DOHH2 (cell line): ENCODE data around the gene IP6K1.

Experiments used
- H3F3A ChIP-seq: fragments of 200-600 bp; sonication (generic), shearing (Covaris generic); 2 replicates; pipeline ENCODE4 v1.6.0; 2016; ENCODE audit warnings: antibody characterized with exemption, mild to moderate bottlenecking; ENCODE audit not compliant: control insufficient read depth, insufficient read depth
- H3K27ac ChIP-seq: fragments of 200-600 bp; sonication (generic); 2 replicates; pipeline ENCODE4 v1.5.1; 2014; ENCODE audit warnings: low read depth, mild to moderate bottlenecking, low read length, moderate library complexity
- H3K27me3 ChIP-seq: fragments of 200-600 bp; sonication (generic); 2 replicates; pipeline ENCODE4 v1.6.1; 2014; ENCODE audit warnings: mild to moderate bottlenecking, low read length, mixed read lengths; ENCODE audit not compliant: control insufficient read depth
- H3K36me3 ChIP-seq: fragments of 200-600 bp; sonication (generic); 2 replicates; pipeline ENCODE4 v1.6.1; 2014; ENCODE audit warnings: mild to moderate bottlenecking, low read length, moderate library complexity, mixed read lengths; ENCODE audit not compliant: control insufficient read depth
- H3K4me1 ChIP-seq: fragments of 200-600 bp; sonication (generic); 2 replicates; pipeline ENCODE4 v1.6.1; 2014; ENCODE audit warnings: mild to moderate bottlenecking, low read length, mixed read lengths; ENCODE audit not compliant: control insufficient read depth
- H3K4me2 ChIP-seq: fragments of 200-600 bp; sonication (generic); 2 replicates; pipeline ENCODE4 v1.6.0; 2014; ENCODE audit warnings: mild to moderate bottlenecking, low read length, moderate library complexity
- H3K4me3 ChIP-seq: fragments of 200-600 bp; sonication (generic); 2 replicates; pipeline ENCODE4 v1.5.1; 2014; ENCODE audit warnings: mild to moderate bottlenecking, low read length, mixed read lengths
- H3K79me2 ChIP-seq: fragments of 200-600 bp; sonication (generic); 2 replicates; pipeline ENCODE4 v1.6.1; 2014; ENCODE audit warnings: mild to moderate bottlenecking, low read length, mixed read lengths; ENCODE audit not compliant: control insufficient read depth
- H3K9me2 ChIP-seq: fragments of 200-600 bp; sonication (generic); replicated peaks from 2 replicates; pipeline ENCODE4 v1.6.1; 2014; ENCODE audit warnings: mild to moderate bottlenecking, low read length, mixed read lengths; ENCODE audit not compliant: control insufficient read depth
- H3K9me3 ChIP-seq: fragments of 200-600 bp; sonication (generic); 2 replicates; pipeline ENCODE4 v1.6.1; 2014; ENCODE audit warnings: antibody characterized with exemption, low read length, mixed read lengths; ENCODE audit not compliant: control insufficient read depth, insufficient read depth
- H4K20me1 ChIP-seq: fragments of 200-600 bp; sonication (generic); 2 replicates; pipeline ENCODE4 v1.6.0; 2014; ENCODE audit warnings: low read depth, mild to moderate bottlenecking, antibody characterized with exemption, low read length, moderate library complexity; ENCODE audit not compliant: control insufficient read depth, insufficient read depth
- EZH2phosphoT487 ChIP-seq: fragments of 200-600 bp; sonication (generic); IDR thresholded peaks from 2 replicates; pipeline ENCODE4 v1.6.1; 2017; ENCODE audit warnings: borderline replicate concordance, mild to moderate bottlenecking, antibody characterized with exemption, low read length, moderate library complexity, mixed read lengths
- TF ChIP-seq, protein P1 (sequence below): fragments of 200-600 bp; sonication (generic); IDR thresholded peaks from one replicate; pipeline ENCODE4 v1.5.1; 2014; ENCODE audit warnings: antibody characterized with exemption, mild to moderate bottlenecking, low read depth, low read length; ENCODE audit not compliant: poor library complexity, severe bottlenecking

Gene IP6K1

DNA sequence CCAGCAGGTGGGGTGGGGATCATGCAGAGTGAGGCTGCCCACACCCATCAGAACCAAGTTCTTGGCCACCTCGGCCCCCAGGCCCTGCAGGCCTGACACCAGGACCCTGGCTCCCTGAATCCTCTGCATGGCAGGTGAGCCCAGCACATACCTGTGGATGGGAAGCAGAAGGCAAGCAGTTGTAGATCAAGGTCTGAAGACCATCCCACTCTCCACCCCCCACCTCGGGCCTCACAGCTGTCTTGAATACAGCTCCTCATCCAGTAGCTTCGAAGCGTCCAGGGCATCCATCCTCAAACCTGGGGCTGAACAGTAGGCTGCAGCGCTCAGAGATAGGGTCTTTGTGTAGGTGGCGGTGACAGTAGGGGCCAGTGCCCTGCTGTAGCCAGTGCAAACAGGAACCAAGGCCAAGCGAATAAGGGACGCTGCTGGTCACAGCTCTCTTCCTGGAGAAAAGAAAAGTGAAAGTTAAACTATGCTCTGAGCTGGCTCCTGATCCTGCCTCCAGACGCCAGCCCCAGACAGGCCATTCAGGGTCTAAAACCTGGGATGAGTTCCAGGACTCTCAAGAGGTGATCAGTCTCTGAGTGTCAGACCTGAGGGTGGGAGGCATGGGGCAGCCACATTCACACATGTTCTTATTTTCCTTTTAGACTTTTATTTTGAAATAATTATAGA, 27.3 kb upstream of the IP6K1 start, which contains the start of gene UBA7:
TSS of gene UBA7 (minus strand) at position 457 of the 678 bp plus-strand sequence. CDS start at position 291, 166 bp downstream.
- Histone ChIP-seq H3K4me3 (peak within 1 kb of the TSS; percentile 56), H3K27ac (peak within 1 kb of the TSS; percentile 18; the same call in 1 of the 2 replicates)
- TF ChIP-seq EZH2phosphoT487: no peak
- TF ChIP-seq, protein P1, sequence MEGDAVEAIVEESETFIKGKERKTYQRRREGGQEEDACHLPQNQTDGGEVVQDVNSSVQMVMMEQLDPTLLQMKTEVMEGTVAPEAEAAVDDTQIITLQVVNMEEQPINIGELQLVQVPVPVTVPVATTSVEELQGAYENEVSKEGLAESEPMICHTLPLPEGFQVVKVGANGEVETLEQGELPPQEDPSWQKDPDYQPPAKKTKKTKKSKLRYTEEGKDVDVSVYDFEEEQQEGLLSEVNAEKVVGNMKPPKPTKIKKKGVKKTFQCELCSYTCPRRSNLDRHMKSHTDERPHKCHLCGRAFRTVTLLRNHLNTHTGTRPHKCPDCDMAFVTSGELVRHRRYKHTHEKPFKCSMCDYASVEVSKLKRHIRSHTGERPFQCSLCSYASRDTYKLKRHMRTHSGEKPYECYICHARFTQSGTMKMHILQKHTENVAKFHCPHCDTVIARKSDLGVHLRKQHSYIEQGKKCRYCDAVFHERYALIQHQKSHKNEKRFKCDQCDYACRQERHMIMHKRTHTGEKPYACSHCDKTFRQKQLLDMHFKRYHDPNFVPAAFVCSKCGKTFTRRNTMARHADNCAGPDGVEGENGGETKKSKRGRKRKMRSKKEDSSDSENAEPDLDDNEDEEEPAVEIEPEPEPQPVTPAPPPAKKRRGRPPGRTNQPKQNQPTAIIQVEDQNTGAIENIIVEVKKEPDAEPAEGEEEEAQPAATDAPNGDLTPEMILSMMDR: no peak

DNA sequence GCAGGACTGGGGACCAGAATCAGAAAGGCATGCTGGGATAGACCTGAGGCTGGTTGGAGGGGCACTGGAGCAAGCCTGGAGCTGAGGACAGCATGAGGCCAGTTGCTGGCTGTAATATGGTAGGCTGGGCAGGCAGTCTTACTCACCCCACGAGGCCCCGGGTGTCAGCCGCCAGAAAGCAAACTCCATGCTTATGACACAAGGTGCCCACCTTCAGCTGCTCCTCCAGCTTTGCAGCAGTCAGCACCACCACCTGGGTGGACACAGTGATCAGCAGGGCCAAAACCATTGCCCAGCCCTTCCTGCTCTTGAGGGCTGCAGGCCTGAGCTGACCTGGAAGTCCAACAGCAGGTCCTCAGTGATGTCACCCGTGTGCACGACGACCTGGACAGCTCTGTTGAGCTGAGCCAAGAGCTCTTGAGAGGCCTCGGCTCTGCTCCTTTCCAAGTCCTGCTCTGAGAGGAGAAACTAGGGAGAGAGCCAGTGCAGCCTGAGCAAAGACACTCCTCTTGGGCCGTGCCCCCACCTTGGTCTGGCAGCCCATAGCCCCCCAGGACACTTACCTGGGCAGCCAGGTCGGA, 26.7 kb upstream of the IP6K1 start:
- Histone ChIP-seq H3K4me1 (peaks cover 48% of the 10 kb centered on the region), H3K4me3 (peak overlapping the region; percentile 56), H3K27me3 (no peaks in the 10 kb centered on the region), H4K20me1 (no peaks in the 10 kb centered on the region), H3K27ac (no peak overlapping the region), H3F3A (no peaks in the 10 kb centered on the region), H3K9me2 (no peaks in the 10 kb centered on the region), H3K9me3 (no peaks in the 10 kb centered on the region), H3K4me2 (peak overlapping the region; percentile 70), H3K36me3 (no peaks in the 10 kb centered on the region), H3K79me2 (no peaks in the 10 kb centered on the region)
- TF ChIP-seq, protein P1: no peak
- no peak for TF ChIP-seq EZH2phosphoT487

More for the DNA sequence above, 27.3 kb upstream of the IP6K1 start, which contains the start of gene UBA7:
- no peaks in the 10 kb centered on the region for H3F3A ChIP-seq
- no peaks in the 10 kb centered on the region for H4K20me1 ChIP-seq
- H3K4me2 ChIP-seq: peak within 1 kb of the TSS; percentile 70
- no peaks in the 10 kb centered on the region for H3K9me2 ChIP-seq
- H3K9me3 ChIP-seq: no peaks in the 10 kb centered on the region
- H3K27me3 ChIP-seq: no peaks in the 10 kb centered on the region
- H3K36me3 ChIP-seq: no peaks in the 10 kb centered on the region
- H3K4me1 ChIP-seq: peaks cover 42% of the 10 kb centered on the region
- no peaks in the 10 kb centered on the region for H3K79me2 ChIP-seq

DNA sequence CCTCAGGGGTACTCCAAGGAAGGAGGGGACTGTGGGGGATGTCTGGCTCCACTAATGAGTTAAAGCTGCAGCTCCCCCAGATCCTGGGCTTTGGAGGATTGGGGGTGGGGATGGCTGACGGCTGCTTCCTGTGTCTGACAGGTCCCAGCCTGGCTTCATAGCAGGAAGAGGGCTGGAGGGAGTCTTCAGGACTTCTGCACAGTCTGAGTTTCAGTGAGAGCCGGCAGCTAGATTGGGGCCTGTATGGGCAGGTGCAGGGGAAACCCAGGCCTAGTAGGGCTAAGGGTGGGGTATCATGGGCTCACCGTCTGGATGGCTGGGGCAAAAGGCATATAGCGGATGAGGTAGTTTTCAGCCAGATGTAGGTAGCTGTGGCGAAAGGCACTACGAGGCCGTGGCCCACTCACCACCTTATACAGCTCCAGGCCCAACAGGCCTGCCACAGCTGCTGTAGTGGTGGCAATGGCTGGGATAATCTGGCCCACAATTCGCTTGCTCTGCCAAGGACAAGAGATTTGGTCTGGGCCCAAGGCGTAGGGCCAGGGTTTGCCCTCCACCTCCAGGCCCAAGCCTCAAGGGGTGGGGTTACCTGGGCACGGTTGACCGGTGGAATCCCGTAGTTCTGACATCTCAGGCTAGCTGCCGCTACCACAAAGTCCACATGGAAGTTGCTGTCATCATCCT, 21.2 kb upstream of the IP6K1 start:
- Histone ChIP-seq H3K4me2 (peak overlapping the region; percentile 99), H3K36me3 (peaks cover 22% of the 10 kb centered on the region), H3K79me2 (peaks cover 19% of the 10 kb centered on the region), H3K9me2 (no peaks in the 10 kb centered on the region), H3F3A (peaks cover 22% of the 10 kb centered on the region), H3K9me3 (no peaks in the 10 kb centered on the region), H3K4me1 (peaks cover 61% of the 10 kb centered on the region), H3K27ac (peak overlapping the region; percentile 98), H3K4me3 (peak overlapping the region; percentile 90), H3K27me3 (no peaks in the 10 kb centered on the region), H4K20me1 (no peaks in the 10 kb centered on the region)
- TF ChIP-seq EZH2phosphoT487: no peak
- TF ChIP-seq, protein P1: no peak
